Esophagus (tissue), 2 donors: ENCODE results near the gene UBN2. TPM values are rescaled to one million over a fixed set of nuclear protein-coding genes. Genes with fewer than 3 reads are reported as not detected.

Experiments used
- H3K27ac ChIP-seq, 2 donors: one replicate each; pipeline ENCODE4 v1.5.1; 2013; ENCODE audit warnings: low read depth in 2 of 2, mild to moderate bottlenecking in 2 of 2, inconsistent platforms in 1 of 2, low read length in 1 of 2, moderate library complexity in 1 of 2
- H3K27me3 ChIP-seq, 2 donors: one replicate each; pipeline ENCODE4 v1.6.1; 2013; ENCODE audit warnings: low read length in 2 of 2, control low read depth in 1 of 2, mild to moderate bottlenecking in 1 of 2; ENCODE audit not compliant: insufficient read depth in 2 of 2, control insufficient read depth in 1 of 2
- H3K36me3 ChIP-seq, 2 donors: one replicate each; pipeline ENCODE4 v1.6.1; 2013; ENCODE audit warnings: low read length in 1 of 2; ENCODE audit not compliant: control insufficient read depth in 2 of 2, insufficient read depth in 2 of 2
- H3K4me1 ChIP-seq, 2 donors: one replicate each; pipeline ENCODE4 v1.6.1; 2013; ENCODE audit warnings: low read length in 1 of 2; ENCODE audit not compliant: control insufficient read depth in 2 of 2, insufficient read depth in 2 of 2
- H3K4me3 ChIP-seq, 2 donors: one replicate each; pipeline ENCODE4 v1.5.1; 2013; ENCODE audit warnings: low read length in 2 of 2, mild to moderate bottlenecking in 2 of 2, low read depth in 1 of 2, moderate library complexity in 1 of 2
- H3K9me3 ChIP-seq, 2 donors: one replicate each; pipeline ENCODE4 v1.6.1; 2013; ENCODE audit warnings: mild to moderate bottlenecking in 2 of 2, low read depth in 1 of 2, low read length in 1 of 2, moderate library complexity in 1 of 2; ENCODE audit not compliant: control insufficient read depth in 2 of 2, insufficient read depth in 1 of 2
- WGBS, 2 donors: extraction: QIAGEN DNeasy Blood & Tissue Kit; methylation state at CpG; one replicate each; pipeline ENCODE4 v1.1.7; 2013; 5-methylcytosine and 5-hydroxymethylcytosine counted together
- polyA plus RNA-seq, 2 donors: library from polyadenylated mRNA; stranded (reverse); fragments of 200-250 nt; gene quantifications; one replicate each; pipeline ENCODE4 v1.2.3, GENCODE V29; 2013
- donor health status: healthy with polysubstance abuse.
- donor health status: Bipolar disorder and iron deficiency.

Gene UBN2
- polyA plus RNA-seq, 2 donors, result 1.4 to 3.0 TPM

DNA sequence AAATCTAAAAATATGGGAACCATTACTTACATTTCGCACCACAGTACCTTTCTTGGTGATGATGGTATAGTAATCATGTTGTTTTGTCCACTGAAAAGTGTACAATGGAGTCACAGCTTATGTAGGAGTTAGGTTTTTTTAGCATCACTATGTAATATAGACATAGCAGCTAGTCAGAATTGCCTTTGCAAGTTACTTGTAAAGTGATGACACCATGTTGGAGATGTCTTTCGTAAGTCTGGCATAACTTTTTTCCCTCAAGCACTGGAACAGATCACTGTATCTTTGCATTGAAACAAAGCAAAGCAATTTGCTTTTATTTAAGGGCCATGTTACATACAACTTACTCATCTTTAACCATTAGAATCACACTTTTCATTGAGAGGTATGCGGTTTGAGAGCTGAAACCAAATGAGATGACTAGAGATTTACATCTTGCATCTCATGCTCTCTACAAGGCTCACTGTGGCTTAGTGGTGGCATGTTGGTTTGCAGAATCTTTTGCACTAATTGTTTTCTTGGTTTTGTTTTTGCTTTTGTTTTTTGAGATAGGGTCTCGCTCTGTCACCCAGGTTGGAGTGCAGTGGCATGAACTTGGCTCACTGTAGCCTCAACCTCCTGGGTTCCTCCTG lies 18.3 kb downstream of the UBN2 start:
- no peaks in the 10 kb centered on the region for H3K9me3 ChIP-seq
- H3K36me3 ChIP-seq, result peaks cover 3 to 9% of the 10 kb centered on the region in 2 donors
- 95% methylated on average over 4 of the region's 4 CpGs for WGBS, 2 donors
- H3K4me3 ChIP-seq, result no peak overlapping the region
- no peaks in the 10 kb centered on the region for H3K4me1 ChIP-seq
- H3K27me3 ChIP-seq, result no peaks in the 10 kb centered on the region
- H3K27ac ChIP-seq, result no peak overlapping the region

DNA sequence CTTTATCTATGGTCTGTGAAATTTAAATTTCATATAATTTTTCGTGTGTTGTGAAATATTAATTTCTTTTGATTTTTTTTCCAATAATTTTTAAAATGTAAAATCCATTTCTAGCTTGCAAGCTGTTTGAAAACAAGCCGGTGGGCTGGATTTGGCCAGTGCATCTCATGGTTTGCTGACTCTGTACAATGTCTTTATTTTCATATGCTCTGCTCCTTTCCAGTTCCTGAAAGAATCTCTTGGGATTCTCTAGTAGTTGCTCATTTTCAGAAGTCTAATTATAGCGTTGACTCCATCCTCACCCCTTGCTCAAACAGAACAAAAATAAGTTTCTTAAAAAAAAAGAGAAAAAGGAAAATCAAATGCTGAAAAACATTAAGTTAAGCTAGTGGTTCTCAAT lies 21.4 kb downstream of the UBN2 start:
- Histone ChIP-seq H3K4me3 (no peak overlapping the region), H3K4me1 (no peaks in the 10 kb centered on the region), H3K27me3 (no peaks in the 10 kb centered on the region), H3K9me3 (no peaks in the 10 kb centered on the region), H3K36me3 (peaks cover 3 to 6% of the 10 kb centered on the region in 2 donors), H3K27ac (no peak overlapping the region)
- WGBS, 2 donors, result 86 to 87% methylated on average over 3 of the region's 3 CpGs

DNA sequence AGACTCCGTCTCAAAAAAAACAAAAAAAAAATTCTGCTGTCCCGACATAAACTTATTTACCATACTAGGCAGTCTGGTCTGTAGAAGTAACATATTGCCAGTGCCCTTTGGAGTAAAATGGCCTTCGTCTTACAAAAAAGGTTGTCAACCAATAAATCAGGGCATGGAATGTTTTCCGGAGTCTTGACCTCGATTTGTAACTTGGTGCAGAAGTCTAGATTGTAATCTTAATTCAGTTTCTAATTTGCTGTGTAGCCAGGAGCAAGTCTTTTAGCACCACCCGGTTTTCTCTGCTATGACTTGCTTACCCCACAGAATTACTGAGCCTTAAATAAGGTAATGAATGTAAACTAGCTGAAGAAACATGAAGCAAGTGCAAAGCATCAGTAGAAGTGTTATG lies 23.2 kb downstream of the UBN2 start:
- WGBS, 2 donors, result 91 to 92% methylated on average over 6 of the region's 6 CpGs

DNA sequence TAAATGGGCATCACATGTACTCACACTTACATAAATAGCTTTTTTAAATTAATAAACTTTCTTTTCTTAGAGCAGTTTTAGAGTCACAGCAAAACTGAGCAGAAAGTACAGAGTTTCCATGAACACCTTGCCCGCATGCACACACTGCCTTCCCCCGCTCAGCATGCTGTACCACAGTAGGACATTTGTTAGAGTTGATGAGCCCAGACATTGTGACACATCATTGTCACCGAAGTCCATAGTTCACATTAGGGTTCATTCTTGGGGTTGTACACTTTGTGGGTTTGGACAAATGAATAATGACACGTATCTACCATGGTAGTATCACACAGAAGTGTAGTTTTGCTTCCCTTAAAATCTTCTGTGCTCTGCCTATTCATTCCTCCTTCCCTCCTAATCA lies 23.7 kb downstream of the UBN2 start:
- no peak overlapping the region for H3K4me3 ChIP-seq
- 92 to 93% methylated on average over 4 of the region's 4 CpGs for WGBS, 2 donors
- no peaks in the 10 kb centered on the region for H3K27me3 ChIP-seq
- H3K36me3 ChIP-seq, result peaks cover 2 to 7% of the 10 kb centered on the region in 2 donors
- no peak overlapping the region for H3K27ac ChIP-seq
- H3K9me3 ChIP-seq, result no peaks in the 10 kb centered on the region
- H3K4me1 ChIP-seq, result no peaks in the 10 kb centered on the region

More for the DNA sequence above, 23.2 kb downstream of the UBN2 start:
- no peaks in the 10 kb centered on the region for H3K4me1 ChIP-seq
- H3K4me3 ChIP-seq, result no peak overlapping the region
- no peaks in the 10 kb centered on the region for H3K9me3 ChIP-seq
- peaks cover 6% of the 10 kb centered on the region in 2 donors for H3K36me3 ChIP-seq
- H3K27ac ChIP-seq, result no peak overlapping the region
- H3K27me3 ChIP-seq, result no peaks in the 10 kb centered on the region

- 86 to 87% methylated on average over 4 of the region's 4 CpGs for WGBS, 2 donors
- Histone ChIP-seq H3K9me3 (no peaks in the 10 kb centered on the region), H3K36me3 (peaks cover 4 to 7% of the 10 kb centered on the region in 2 donors), H3K4me1 (no peaks in the 10 kb centered on the region), H3K27ac (no peak overlapping the region), H3K27me3 (no peaks in the 10 kb centered on the region), H3K4me3 (no peak overlapping the region)
Measured at GRCh38 chr7:139255290-139255689, 24.3 kb downstream of the UBN2 start.

- Histone ChIP-seq H3K4me1 (no peaks in the 10 kb centered on the region), H3K27ac (no peak overlapping the region), H3K4me3 (no peak overlapping the region), H3K9me3 (no peaks in the 10 kb centered on the region), H3K36me3 (peaks cover 4 to 6% of the 10 kb centered on the region in 2 donors), H3K27me3 (no peaks in the 10 kb centered on the region)
- 90 to 93% methylated on average over 6 of the region's 6 CpGs for WGBS, 2 donors
Measured at GRCh38 chr7:139259142-139259541, 28.1 kb downstream of the UBN2 start.

DNA sequence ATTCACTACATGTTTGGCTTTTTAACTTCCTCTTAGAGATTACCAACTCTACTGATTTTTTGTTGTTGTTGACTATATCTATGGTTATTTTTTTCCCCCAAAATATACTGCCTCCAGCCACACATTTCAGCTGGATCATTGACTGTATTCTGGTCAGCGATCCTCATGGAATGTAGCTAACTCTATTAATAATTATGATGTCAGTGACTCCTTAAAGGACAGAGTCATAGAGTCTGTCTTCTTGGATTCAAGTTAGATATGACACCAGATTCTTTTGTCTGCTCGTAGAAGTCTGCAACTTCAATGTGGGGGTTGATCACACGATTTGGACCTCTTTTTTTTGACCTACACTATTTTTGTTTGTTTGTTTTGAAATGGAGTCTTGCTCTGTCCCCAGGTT lies 33.2 kb downstream of the UBN2 start:
- no peaks in the 10 kb centered on the region for H3K27me3 ChIP-seq
- no peak overlapping the region for H3K27ac ChIP-seq
- no peaks in the 10 kb centered on the region for H3K4me1 ChIP-seq
- peaks cover 3 to 6% of the 10 kb centered on the region in 2 donors for H3K36me3 ChIP-seq
- 92 to 94% methylated on average over 3 of the region's 3 CpGs for WGBS, 2 donors
- no peaks in the 10 kb centered on the region for H3K9me3 ChIP-seq
- H3K4me3 ChIP-seq, result no peak overlapping the region

GRCh38 chr7:139265673-139266072 lies 34.6 kb downstream of the UBN2 start:
- Histone ChIP-seq H3K27me3 (no peaks in the 10 kb centered on the region), H3K9me3 (no peaks in the 10 kb centered on the region), H3K4me1 (no peaks in the 10 kb centered on the region), H3K4me3 (no peak overlapping the region), H3K36me3 (peaks cover 2 to 4% of the 10 kb centered on the region in 2 donors), H3K27ac (no peak overlapping the region)
- 73 to 80% methylated on average over 2 of the region's 2 CpGs for WGBS, 2 donors

GRCh38 chr7:139271718-139272628 lies 40.9 kb downstream of the UBN2 start:
- no peaks in the 10 kb centered on the region for H3K27me3 ChIP-seq
- no peak overlapping the region for H3K27ac ChIP-seq
- H3K4me3 ChIP-seq, result no peak overlapping the region
- 58 to 68% methylated on average over 17 of the region's 17 CpGs for WGBS, 2 donors
- H3K4me1 ChIP-seq, result no peaks in the 10 kb centered on the region
- peaks cover 2 to 4% of the 10 kb centered on the region in 2 donors for H3K36me3 ChIP-seq
- H3K9me3 ChIP-seq, result no peaks in the 10 kb centered on the region
